Activated CD4-positive, CD25-positive, alpha-beta regulatory T cell treated with anti-CD3 and anti-CD28 coated beads, Interleukin-2, amount 50 U/mL, for 72 hours (primary cell): ENCODE data around the gene TCIRG1.

Experiments
- DNase-seq: peaks from one replicate; pipeline ENCODE4 v3.0.0; 2021

Gene TCIRG1

GRCh38 chr11:68040101-68040956 lies 1.5 kb downstream of the TCIRG1 start:
- peak; percentile 69 for DNase-seq

- DNase-seq = no peak
Measured at GRCh38 chr11:68040957-68041591, 2.2 kb downstream of the TCIRG1 start.

- no peak for DNase-seq
Measured at GRCh38 chr11:68041617-68042218, 2.9 kb downstream of the TCIRG1 start.

GRCh38 chr11:68042219-68043028 lies 3.6 kb downstream of the TCIRG1 start:
- DNase-seq = no peak

- no peak for DNase-seq
Measured at GRCh38 chr11:68043029-68043348, 4.2 kb downstream of the TCIRG1 start.

GRCh38 chr11:68043349-68044144 lies 4.7 kb downstream of the TCIRG1 start:
- no peak for DNase-seq

- DNase-seq = no peak
Measured at GRCh38 chr11:68044145-68044813, 5.5 kb downstream of the TCIRG1 start.

- no peak for DNase-seq
Measured at GRCh38 chr11:68044898-68045351, 6.1 kb downstream of the TCIRG1 start.

- no peak for DNase-seq
Measured at GRCh38 chr11:68047437-68048290, 8.8 kb downstream of the TCIRG1 start.

- DNase-seq = no peak
Measured at GRCh38 chr11:68048681-68049508, 10.1 kb downstream of the TCIRG1 start.

- DNase-seq = no peak
Measured at GRCh38 chr11:68049509-68050370, 10.9 kb downstream of the TCIRG1 start.

- no peak for DNase-seq
Measured at GRCh38 chr11:68050371-68050841, 11.6 kb downstream of the TCIRG1 start.

- no peak for DNase-seq
Measured at GRCh38 chr11:68051191-68052136, 12.6 kb downstream of the TCIRG1 start.

- no peak for DNase-seq
Measured at GRCh38 chr11:68052137-68052873, 13.5 kb downstream of the TCIRG1 start.

- DNase-seq = no peak
Measured at GRCh38 chr11:68053117-68053516, 14.3 kb downstream of the TCIRG1 start.

- DNase-seq = no peak
Measured at GRCh38 chr11:68053981-68054812, 15.4 kb downstream of the TCIRG1 start.
